GM19240 (cell line): ENCODE data around the gene ATP13A3.

Experiments
- DNase-seq: peaks from one replicate; pipeline ENCODE4 v3.0.0; 2011; ENCODE audit warnings: low spot score; ENCODE audit not compliant: insufficient read length

The ATP13A3 gene

GRCh38 chr3:194396539-194396858 lies 90.3 kb downstream of the ATP13A3 start:
- DNase-seq = no peak

DNA sequence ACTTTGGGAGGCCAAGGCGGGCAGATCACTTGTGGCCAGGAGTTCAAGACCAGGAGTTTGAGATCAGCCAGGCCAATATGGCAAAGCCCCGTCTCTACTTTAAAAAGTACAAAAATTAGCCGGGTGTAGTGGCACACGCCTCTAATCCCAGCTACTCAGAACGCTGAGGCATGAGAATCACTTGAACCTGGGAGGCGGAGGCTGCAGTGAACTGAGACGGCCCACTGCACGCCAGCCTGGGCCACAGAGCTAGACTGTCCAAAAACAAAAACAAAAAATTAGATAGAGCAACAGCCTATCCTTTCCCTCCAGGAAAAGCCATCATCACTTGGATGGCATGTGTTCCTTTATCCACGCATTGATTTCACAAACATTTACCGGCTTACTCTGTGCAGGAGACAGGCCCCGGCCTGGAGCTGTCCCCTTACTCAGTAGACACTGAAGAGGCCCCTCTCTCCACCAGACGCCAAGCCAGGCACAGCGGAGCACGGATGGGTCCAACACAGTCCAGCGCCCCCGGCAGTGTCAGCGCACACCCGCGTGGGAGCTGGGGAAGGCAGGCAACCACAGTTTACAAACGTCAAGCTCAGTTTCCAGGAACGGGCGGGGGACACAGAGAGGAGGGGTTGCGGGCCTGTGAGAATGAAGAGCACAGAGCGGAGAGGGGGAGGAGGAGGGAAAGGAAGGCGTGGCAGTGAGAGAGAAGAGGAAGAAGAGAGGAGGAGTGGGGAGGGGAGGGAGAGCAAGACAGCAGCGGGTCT lies 90.8 kb downstream of the ATP13A3 start:
- no peak for DNase-seq

- DNase-seq = no peak
Observed at GRCh38 chr3:194395212-194395611, 91.6 kb downstream of the ATP13A3 start.

DNA sequence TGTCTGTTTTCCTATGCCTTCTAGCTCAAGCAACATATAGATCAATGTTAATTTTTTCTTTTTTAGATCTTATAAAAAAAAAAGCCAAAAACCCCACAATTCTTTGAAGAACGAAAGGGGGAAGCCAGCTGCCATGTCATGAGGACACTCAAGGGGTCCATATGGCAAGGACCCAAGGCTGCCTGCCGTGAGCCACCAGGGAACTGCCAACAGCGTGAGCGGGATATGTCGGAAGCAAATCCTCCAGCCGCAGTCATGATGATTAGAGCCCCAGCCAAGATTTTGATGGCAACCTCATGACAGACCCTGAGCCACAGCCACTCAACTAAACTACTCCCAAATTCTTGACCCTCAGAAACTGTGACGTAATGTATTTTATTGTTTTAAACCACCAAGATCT lies 94.2 kb downstream of the ATP13A3 start:
- no peak for DNase-seq

GRCh38 chr3:194390835-194391234 lies 96.0 kb downstream of the ATP13A3 start:
- DNase-seq = no peak

DNA sequence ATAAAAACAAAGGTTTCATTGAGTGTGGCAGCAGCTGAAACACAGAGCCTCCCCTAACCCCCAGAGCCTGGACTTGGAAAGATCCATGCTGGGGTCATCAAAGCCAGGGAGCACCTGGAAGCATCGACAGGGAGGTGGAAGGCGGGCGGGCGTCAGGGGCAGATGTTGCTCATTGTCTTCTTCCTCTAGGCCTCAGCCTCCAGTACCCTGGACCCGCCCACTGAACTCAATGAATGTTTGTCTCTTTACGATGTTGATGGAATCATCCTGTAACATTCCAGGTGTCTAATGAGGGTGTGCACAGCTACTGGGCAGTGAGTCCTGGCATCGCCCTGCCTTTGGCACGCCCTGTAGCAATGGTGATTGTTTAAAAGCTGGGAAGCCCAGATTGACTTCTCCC lies 97.5 kb downstream of the ATP13A3 start:
- DNase-seq = no peak

DNA sequence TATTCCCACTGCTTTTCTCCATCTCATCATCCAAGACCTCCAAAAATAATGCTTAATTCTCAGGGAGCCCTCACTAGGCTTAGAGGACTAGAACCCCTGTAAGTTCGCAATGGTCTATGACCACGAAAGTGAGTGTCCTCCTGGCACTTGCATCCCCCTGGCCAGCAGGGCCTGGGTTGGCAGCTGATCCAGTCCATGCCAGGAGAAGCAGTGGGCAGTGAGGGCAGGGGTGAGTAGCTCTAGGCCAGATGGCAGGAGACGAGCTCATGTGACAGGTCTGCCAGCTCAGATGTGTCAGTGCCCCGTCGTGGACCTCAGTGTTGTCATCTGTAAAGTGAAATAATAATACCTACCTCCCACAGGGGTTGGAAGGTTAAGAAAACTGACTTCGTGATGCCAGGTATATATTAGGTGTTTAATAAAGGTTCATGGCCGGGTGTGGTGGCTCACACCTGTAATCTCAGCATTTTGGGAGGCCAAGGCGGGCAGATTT lies 98.8 kb downstream of the ATP13A3 start:
- DNase-seq = no peak

GRCh38 chr3:194387276-194387675 lies 99.5 kb downstream of the ATP13A3 start:
- no peak for DNase-seq

DNA sequence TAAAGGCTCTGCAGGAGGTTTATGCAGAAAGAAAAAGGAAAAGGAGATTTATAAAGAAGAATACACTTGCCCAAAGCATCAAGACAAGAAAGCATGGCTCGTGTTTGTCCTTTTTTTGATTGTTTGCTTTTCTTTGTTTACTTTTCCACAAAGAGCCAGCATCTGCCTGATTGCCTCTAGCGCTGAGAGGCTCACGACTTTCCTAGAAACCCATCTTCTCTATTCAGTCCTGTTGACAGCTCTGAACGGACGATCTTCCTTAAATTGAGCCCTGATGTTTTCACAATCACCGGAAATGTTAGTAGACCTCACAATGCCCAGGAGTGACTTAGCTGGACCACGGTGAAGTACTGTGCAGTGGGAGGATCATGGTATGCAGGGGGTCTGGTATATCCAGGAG lies 100.2 kb downstream of the ATP13A3 start:
- no peak for DNase-seq

GRCh38 chr3:194386066-194386465 lies 100.7 kb downstream of the ATP13A3 start:
- DNase-seq = no peak

DNA sequence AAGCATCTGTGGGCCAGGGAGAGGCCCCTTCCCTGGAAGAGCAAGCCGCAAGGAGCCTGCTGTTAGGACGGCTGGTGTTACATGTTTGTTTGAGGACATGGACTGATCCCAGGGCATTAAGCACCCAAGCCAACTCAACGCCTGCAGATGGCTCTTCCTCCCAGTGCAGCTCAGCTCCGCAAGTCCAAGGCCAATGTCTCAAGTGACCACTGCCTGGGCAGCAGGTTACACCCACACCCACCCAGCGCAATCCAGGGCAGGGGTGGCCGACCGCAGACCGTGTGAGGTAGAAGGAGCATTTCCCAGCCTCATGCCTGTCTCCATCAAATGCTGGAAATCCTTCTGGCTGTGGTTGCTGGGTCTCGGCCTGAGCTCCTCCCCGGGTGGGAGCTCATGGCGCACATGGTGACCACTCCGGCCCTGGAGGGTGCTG lies 102.2 kb downstream of the ATP13A3 start:
- no peak for DNase-seq

- no peak for DNase-seq
Observed at GRCh38 chr3:194384156-194384555, 102.6 kb downstream of the ATP13A3 start.

DNA sequence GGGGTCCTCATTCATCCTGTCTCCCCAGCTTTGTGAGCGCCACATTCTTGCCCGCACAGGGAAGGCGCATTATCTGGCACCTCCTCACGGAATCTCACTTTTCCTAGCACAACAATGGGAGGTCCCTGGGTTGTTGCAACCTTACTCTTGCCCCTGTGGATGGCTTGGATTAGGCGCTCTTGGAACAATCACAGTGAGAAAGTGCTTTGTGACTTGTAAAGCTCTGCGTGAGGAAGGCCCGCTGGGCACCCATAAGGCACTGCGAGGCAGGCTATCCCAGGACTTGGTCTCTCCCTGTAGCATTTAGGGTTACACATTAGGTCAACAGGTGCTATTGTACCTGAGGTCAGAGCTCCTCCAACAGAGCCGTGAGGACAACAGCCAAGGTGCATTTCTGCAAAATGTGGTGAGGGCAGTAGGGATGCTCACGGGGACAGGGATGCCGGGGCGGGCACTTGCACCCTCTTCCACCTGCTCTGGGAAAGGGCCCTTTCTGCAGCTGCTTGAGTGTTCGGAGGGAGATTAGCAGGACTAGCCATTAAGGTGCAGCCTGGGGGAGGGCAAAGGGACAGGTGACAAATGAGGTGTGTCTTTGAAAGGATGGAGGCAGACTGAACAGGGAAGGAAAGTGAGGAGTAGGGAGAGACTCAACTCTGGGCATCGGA lies 103.4 kb downstream of the ATP13A3 start:
- DNase-seq = no peak

DNA sequence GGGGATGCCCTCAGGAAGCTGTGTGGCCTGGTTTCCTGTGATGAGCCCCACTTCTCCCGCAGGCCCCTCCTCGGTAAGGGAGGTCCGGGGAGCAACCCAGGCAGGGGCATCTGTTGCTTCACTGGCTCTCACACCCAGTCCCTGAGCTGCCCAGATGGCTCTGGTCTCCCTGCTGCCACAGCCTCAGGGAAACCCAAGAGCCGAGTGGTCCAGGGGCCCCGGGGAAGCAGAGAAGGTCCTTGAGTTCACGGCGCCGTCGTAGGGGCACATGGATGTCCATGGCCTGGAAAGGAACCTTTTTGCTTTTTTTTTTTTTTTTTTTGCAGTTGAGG lies 103.9 kb downstream of the ATP13A3 start:
- no peak for DNase-seq

- no peak for DNase-seq
Observed at GRCh38 chr3:194382196-194382891, 104.5 kb downstream of the ATP13A3 start.

DNA sequence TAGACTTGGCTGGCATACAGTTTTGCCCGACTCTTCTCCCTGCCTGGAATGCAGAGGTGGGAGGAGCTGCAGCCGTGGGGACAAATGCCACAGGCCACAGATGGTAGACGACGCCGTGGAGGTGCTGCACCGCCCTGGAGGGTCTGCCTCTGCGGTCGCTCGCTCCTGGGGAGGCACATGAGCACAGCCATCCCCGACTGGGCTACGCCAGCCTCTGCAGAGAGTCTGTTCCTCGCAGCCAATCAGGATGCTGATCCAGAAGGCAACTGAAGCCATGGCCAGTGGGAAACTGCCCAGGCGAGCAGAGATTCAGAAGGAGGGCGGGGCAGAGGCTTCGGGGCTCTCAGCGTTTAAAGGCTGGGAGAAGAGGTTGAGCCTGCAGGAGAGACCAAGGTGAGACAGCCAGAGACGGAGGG lies 105.3 kb downstream of the ATP13A3 start:
- no peak for DNase-seq

DNA sequence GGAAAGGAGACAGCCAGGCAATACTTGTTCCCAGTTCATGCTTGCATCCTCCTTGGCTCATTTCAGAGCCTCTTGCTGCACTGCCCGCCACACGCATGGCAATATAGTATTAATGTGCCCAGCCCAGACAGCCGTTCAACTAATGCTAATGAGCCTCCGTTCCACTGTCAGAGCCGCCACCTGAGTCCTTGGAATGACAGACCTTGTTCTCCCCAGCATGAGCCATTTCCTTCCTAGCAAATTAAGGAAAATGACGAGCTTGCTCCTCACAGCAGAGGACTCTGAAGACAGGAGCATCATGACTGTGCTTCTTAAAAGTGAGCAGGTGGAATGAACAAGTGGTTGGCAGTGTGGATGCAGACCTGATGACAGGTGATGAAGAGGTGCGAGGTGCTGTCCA lies 106.5 kb downstream of the ATP13A3 start:
- no peak for DNase-seq

- no peak for DNase-seq
Observed at GRCh38 chr3:194379651-194380050, 107.2 kb downstream of the ATP13A3 start.

- no peak for DNase-seq
Observed at GRCh38 chr3:194379231-194379630, 107.6 kb downstream of the ATP13A3 start.

GRCh38 chr3:194377708-194378107 lies 109.1 kb downstream of the ATP13A3 start:
- DNase-seq = no peak

DNA sequence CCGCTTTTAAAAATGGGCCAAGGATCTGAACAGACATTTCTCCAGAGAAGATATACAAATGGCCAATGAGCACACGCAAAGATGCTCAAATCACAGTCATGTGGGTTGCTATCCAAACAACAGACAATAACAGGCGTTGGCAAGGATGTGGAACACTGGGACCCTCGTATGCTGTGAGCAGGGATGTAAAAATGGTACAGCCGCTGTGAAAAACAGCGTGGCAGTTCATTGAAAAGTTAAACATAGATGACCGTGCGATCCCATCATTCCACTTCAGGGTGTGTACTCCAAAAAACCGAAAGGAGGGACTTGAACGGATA lies 110.6 kb downstream of the ATP13A3 start:
- no peak for DNase-seq

- no peak for DNase-seq
Observed at GRCh38 chr3:194375473-194376240, 111.1 kb downstream of the ATP13A3 start.
